Heart left ventricle (tissue), 16 donors: ENCODE measurements around the gene TMPRSS4. TPM values are rescaled to one million over a fixed set of nuclear protein-coding genes. Genes with fewer than 3 reads are reported as not detected.
A peak's percentile ranks its signal among the peaks of the same experiment; 100 is the strongest.

Experiments
- ATAC-seq, 4 donors: fragments of 200-7000 bp; cut with Tn5 transposase; one replicate each; pipeline ENCODE4 v1.9.1; 2020 to 2022; ENCODE audit warnings: moderate library complexity in 4 of 4, mild to moderate bottlenecking in 3 of 4, moderate number of reproducible peaks in 1 of 4
- DNase-seq, 5 donors: peaks; one replicate each; pipeline ENCODE4 v3.0.0-alpha.2; 2020
- H3K27ac ChIP-seq, 12 donors: fragments of 200-600 bp; sonication (generic) in 4 of 12; one replicate each; pipeline versions ENCODE4 v1.5.0 to v1.8.0; 2016 to 2022; ENCODE audit warnings: mild to moderate bottlenecking in 2 of 12
- H3K27me3 ChIP-seq, 9 donors: fragments of 200-600 bp; sonication (generic) in 2 of 9; one replicate each; pipeline versions ENCODE4 v1.5.1 to v1.8.0; 2016 to 2022; ENCODE audit warnings: mild to moderate bottlenecking in 3 of 9
- H3K36me3 ChIP-seq, 9 donors: fragments of 200-600 bp; sonication (generic) in 2 of 9; one replicate each; pipeline versions ENCODE4 v1.5.0 to v1.8.0; 2018 to 2022; ENCODE audit warnings: mild to moderate bottlenecking in 2 of 9
- H3K4me1 ChIP-seq, 12 donors: fragments of 200-600 bp; sonication (generic) in 4 of 12; one replicate each; pipeline versions ENCODE4 v1.5.0 to v1.8.0; 2016 to 2022; ENCODE audit warnings: mild to moderate bottlenecking in 3 of 12
- H3K4me3 ChIP-seq, 12 donors: fragments of 200-600 bp; sonication (generic) in 4 of 12; one replicate each; pipeline versions ENCODE4 v1.5.0 to v1.8.0; 2017 to 2022; ENCODE audit warnings: mild to moderate bottlenecking in 9 of 12, moderate library complexity in 4 of 12
- H3K9me3 ChIP-seq, 12 donors: fragments of 200-600 bp; sonication (generic) in 4 of 12; one replicate each; pipeline versions ENCODE4 v1.5.0 to v1.8.0; 2016 to 2022; ENCODE audit warnings: mild to moderate bottlenecking in 1 of 12
- POLR2A ChIP-seq, 2 donors: fragments of 450-650 bp; IDR thresholded peaks; one replicate each; pipeline ENCODE4 v1.6.1; 2017; ENCODE audit warnings: antibody characterized with exemption in 2 of 2, mild to moderate bottlenecking in 2 of 2, moderate library complexity in 2 of 2
- WGBS, 4 donors: extraction: QIAGEN DNeasy Blood & Tissue Kit in 2 of 4; methylation state at CpG; one replicate each; pipeline versions ENCODE4 v1.1.5 to v1.1.7; 2013 to 2018; 5-methylcytosine and 5-hydroxymethylcytosine counted together
- intact Hi-C, 10 donors: fragments of 100-400 bp; cut with DNase I; formaldehyde crosslinking; loops; one replicate each; pipeline versions ENCODE4 v1.11.1 to v1.14.2; 2022
- polyA plus RNA-seq, 2 donors: library from polyadenylated mRNA; stranded (reverse); fragments of 200-250 nt; gene quantifications; one replicate each; pipeline ENCODE4 v1.2.3, GENCODE V29; 2013
- total RNA-seq, 9 donors: library from RNA; depleted of rRNA in 2 of 9; stranded (reverse); fragments of >200 nt in 2 of 9; fragmentation: NEBNext Ultra II Directional in 3 of 9; extraction: Animal tissue kit (Norgen Biotek cat#: 25700) in 3 of 9; gene quantifications; one replicate each; pipeline versions ENCODE4 v1.1.0 to v1.2.4, GENCODE V29; 2016 to 2023
- TF ChIP-seq, protein P1 (sequence below), 12 donors: fragments of 200-600 bp; sonication (generic) in 4 of 12; IDR thresholded peaks; one replicate each; pipeline versions ENCODE4 v1.5.0 to v1.8.0; 2018 to 2022; ENCODE audit warnings: antibody characterized with exemption in 12 of 12, mild to moderate bottlenecking in 5 of 12
- donor health status: ischemic (EF 13 %, LVEDD 7.1; RV severe dilation, severe dysfunction).
- donor health status: healthy with polysubstance abuse.
- donor health status: DM: no; HTN: yes; CAD: no.
- donor health status: DM: no; HTN: no; CAD: no.
- donor health status: ischemic (EF 25% LVEDD 6.9; RV normal size, moderate dysfunction).
- donor health status: ischemic (EF 25% LVEDD 5.7; RV mildly dilated, moderate dysfunction).
- donor health status: healthy.
- donor health status: DM: yes; HTN: yes; CAD: no.
- donor health status: ischemic (EF 35%, LVEDD 5.7; RV mildly dilated, moderate dysfunction).
- donor health status: nonischemic (EF 11% LVEDD 7.7; RV severe dilation, severe dysfunction).
- donor health status: DM: yes; HTN: yes; CAD: no.
- donor health status: PGD.
- donor health status: ischemic (EF 29% LVEDD 5.4; RV normal size, mild dysfunction).
- donor health status: nonischemic (EF 23%, LVEDD 6.1; RV moderate dilation, normal function).

TMPRSS4 gene
- total and polyA plus RNA-seq, 11 donors, result 0.13 to 0.39 (median 0.29) TPM; not detected in 7

GRCh38 chr11:118120793-118121192 lies 43.9 kb downstream of the TMPRSS4 start:
- Histone ChIP-seq H3K36me3 (no peaks in the 10 kb centered on the region), H3K4me3 (no peak overlapping the region), H3K27ac (no peak overlapping the region), H3K9me3 (peaks cover 0 to 4% (median 0%) of the 10 kb centered on the region in 12 donors), H3K4me1 (peaks cover 0 to 19% (median 7%) of the 10 kb centered on the region in 12 donors), H3K27me3 (no peaks in the 10 kb centered on the region)
- ATAC-seq, result no peak
- TF ChIP-seq, protein P1, sequence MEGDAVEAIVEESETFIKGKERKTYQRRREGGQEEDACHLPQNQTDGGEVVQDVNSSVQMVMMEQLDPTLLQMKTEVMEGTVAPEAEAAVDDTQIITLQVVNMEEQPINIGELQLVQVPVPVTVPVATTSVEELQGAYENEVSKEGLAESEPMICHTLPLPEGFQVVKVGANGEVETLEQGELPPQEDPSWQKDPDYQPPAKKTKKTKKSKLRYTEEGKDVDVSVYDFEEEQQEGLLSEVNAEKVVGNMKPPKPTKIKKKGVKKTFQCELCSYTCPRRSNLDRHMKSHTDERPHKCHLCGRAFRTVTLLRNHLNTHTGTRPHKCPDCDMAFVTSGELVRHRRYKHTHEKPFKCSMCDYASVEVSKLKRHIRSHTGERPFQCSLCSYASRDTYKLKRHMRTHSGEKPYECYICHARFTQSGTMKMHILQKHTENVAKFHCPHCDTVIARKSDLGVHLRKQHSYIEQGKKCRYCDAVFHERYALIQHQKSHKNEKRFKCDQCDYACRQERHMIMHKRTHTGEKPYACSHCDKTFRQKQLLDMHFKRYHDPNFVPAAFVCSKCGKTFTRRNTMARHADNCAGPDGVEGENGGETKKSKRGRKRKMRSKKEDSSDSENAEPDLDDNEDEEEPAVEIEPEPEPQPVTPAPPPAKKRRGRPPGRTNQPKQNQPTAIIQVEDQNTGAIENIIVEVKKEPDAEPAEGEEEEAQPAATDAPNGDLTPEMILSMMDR (IDR thresholded peaks at IDR 0.05), result no peak
- TF ChIP-seq POLR2A (IDR thresholded peaks at IDR 0.05), result no peak
- DNase-seq, result no peak
- WGBS, 4 donors, result 92 to 100% (median 94%) methylated on average over 1 of the region's 1 CpG
- intact Hi-C loops, result no loop called here

- H3K4me1 ChIP-seq, result peaks cover 0 to 20% (median 0%) of the 10 kb centered on the region in 12 donors
- H3K9me3 ChIP-seq, result peaks cover 0 to 4% (median 0%) of the 10 kb centered on the region in 12 donors
- H3K27ac ChIP-seq, result no peak overlapping the region
- TF ChIP-seq POLR2A (IDR thresholded peaks at IDR 0.05), result no peak
- TF ChIP-seq, protein P1 (IDR thresholded peaks at IDR 0.05), result no peak
- peak in 1 of 4 donors; percentile 26 for ATAC-seq
- DNase-seq, result no peak
- H3K36me3 ChIP-seq, result no peaks in the 10 kb centered on the region
- 58 to 67% (median 64%) methylated on average over 8 of the region's 8 CpGs for whole genome bisulfite sequencing, 4 donors
- intact Hi-C loops, result no loop called here
- no peak overlapping the region for H3K4me3 ChIP-seq
- H3K27me3 ChIP-seq, result no peaks in the 10 kb centered on the region
These were observed 48.2 kb downstream of the TMPRSS4 start for GRCh38 chr11:118124929-118125535.

DNA sequence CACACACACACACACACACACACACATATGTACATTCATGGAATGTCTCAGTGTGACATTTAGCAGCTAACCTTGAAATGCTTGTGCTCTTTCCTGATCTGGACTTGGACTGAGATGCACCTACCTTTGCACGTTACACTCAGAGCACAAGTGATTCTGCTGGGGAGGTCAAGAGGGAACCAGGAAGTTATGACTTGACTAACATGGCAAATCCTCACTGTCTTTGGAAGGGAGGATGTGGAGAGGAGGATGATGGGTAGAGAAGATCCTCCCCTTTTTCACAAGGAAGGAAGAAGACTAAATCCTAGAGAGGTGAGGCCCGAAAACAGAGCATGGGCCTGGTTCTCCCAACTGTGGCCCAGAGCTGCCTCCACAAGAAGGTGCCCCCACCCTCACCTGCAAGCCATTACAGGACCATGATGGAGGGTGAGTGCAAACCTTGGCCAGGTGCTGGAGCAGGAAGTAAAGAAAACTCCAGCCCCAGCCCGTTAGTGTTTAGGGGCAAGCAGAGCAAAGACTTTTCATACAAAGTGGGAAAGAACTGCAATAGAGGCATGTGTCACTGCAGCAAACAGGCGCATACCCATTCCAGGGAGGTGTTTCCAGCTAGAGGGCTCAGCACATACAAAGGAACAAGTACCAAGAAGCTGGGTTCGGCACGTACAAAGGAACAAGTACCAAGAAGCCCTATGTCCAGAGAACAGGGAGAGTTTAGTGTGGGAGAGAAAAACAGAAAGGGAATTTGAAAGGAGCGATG lies 49.4 kb downstream of the TMPRSS4 start:
- ATAC-seq (no peak), DNase-seq (no peak)
- 87 to 93% (median 91%) methylated on average over 7 of the region's 7 CpGs for WGBS, 4 donors
- no peak for TF ChIP-seq POLR2A (IDR thresholded peaks at IDR 0.05)
- TF ChIP-seq, protein P1 (IDR thresholded peaks at IDR 0.05), result no peak
- H3K27ac ChIP-seq, result no peak overlapping the region
- no peaks in the 10 kb centered on the region for H3K27me3 ChIP-seq
- H3K4me3 ChIP-seq, result no peak overlapping the region
- H3K9me3 ChIP-seq, result no peaks in the 10 kb centered on the region
- intact Hi-C loops, result no loop called here
- peaks cover 0 to 29% (median 0%) of the 10 kb centered on the region in 12 donors for H3K4me1 ChIP-seq
- no peaks in the 10 kb centered on the region for H3K36me3 ChIP-seq

- WGBS, 4 donors, result 54 to 72% (median 67%) methylated on average over 4 of the region's 4 CpGs
- intact Hi-C loops, result no loop called here
- H3K27ac ChIP-seq, result peak overlapping the region in 1 of 12 donors; percentile 22
- H3K36me3 ChIP-seq, result no peaks in the 10 kb centered on the region
- no peaks in the 10 kb centered on the region for H3K27me3 ChIP-seq
- peaks cover 0 to 29% (median 0%) of the 10 kb centered on the region in 12 donors for H3K4me1 ChIP-seq
- no peak for ATAC-seq
- TF ChIP-seq, protein P1 (IDR thresholded peaks at IDR 0.05), result no peak
- TF ChIP-seq POLR2A (IDR thresholded peaks at IDR 0.05), result no peak
- DNase-seq, result no peak
- H3K9me3 ChIP-seq, result no peaks in the 10 kb centered on the region
- H3K4me3 ChIP-seq, result no peak overlapping the region
These were observed 51.4 kb downstream of the TMPRSS4 start for GRCh38 chr11:118128310-118128709.
